SK-N-SH treated with all-trans-retinoic acid at 6 μM for 48 hours (cell line): ENCODE measurements around the gene PTPRT.

Experiments used
- ARNTL ChIP-seq: fragments of 450-650 bp; formaldehyde crosslinking; IDR thresholded peaks from 2 replicates; pipeline ENCODE4 v1.5.0; 2020; ENCODE audit warnings: low read depth, mild to moderate bottlenecking, moderate library complexity, borderline replicate concordance
- CREB5 ChIP-seq: fragments of 250-450 bp; sonication (Bioruptor Pico); IDR thresholded peaks from 2 replicates; pipeline ENCODE4 v1.5.1; 2020; ENCODE audit warnings: low read depth, mild to moderate bottlenecking, moderate library complexity
- ISL1 ChIP-seq: fragments of 250-450 bp; sonication (Bioruptor Pico); IDR thresholded peaks from 2 replicates; pipeline ENCODE4 v2.1.2; 2022; ENCODE audit warnings: mild to moderate bottlenecking, moderate library complexity
- OSR1 ChIP-seq: fragments of 250-450 bp; sonication (Bioruptor Pico); IDR thresholded peaks from 2 replicates; pipeline ENCODE4 v1.8.0; 2022; ENCODE audit warnings: moderate library complexity, mild to moderate bottlenecking, inconsistent platforms
- PATZ1 ChIP-seq: fragments of 250-450 bp; sonication (Bioruptor Pico); IDR thresholded peaks from 2 replicates; pipeline ENCODE4 v1.8.0; 2020; ENCODE audit warnings: mild to moderate bottlenecking, moderate library complexity, borderline replicate concordance
- POU6F1 ChIP-seq: fragments of 250-450 bp; sonication (Bioruptor Pico); IDR thresholded peaks from 2 replicates; pipeline ENCODE4 v1.8.0; 2021; ENCODE audit warnings: low read depth, mild to moderate bottlenecking, moderate library complexity, borderline replicate concordance
- PPARA ChIP-seq: fragments of 250-450 bp; sonication (Bioruptor Pico); IDR thresholded peaks from 2 replicates; pipeline ENCODE4 v1.5.0; 2020; ENCODE audit warnings: mild to moderate bottlenecking, borderline replicate concordance
- SNAI2 ChIP-seq: fragments of 250-450 bp; sonication (Bioruptor Pico); IDR thresholded peaks from 2 replicates; pipeline ENCODE4 v1.5.0; 2020; ENCODE audit warnings: mild to moderate bottlenecking, moderate library complexity
- ZNF70 ChIP-seq: fragments of 450-650 bp; formaldehyde crosslinking; IDR thresholded peaks from 2 replicates; pipeline ENCODE4 v1.5.0; 2020; ENCODE audit warnings: mild to moderate bottlenecking, moderate library complexity

GRCh38 chr20:43095034-43095433 lies 94.7 kb downstream of the PTPRT start:
- TF ChIP-seq ISL1 (no peak), PPARA (no peak), CREB5 (CRISPR knock-in tag) (no peak), SNAI2 (CRISPR knock-in tag) (no peak), POU6F1 (CRISPR knock-in tag) (no peak), OSR1 (no peak), ZNF70 (CRISPR knock-in tag) (no peak), PATZ1 (CRISPR knock-in tag) (no peak), ARNTL (CRISPR knock-in tag) (no peak)
